Measurements from ENCODE around the gene KNL1. TPM values are rescaled to one million over a fixed set of nuclear protein-coding genes. Genes with fewer than 3 reads are reported as not detected.
"Not testable (repeated sequence)": the region's sequence is repeated elsewhere in the genome, so short reads cannot be mapped to it uniquely, and the experiment has no call there.

The KNL1 gene
- total RNA-seq, 1 donor from 2014 or later, result 7.5 TPM

DNA sequence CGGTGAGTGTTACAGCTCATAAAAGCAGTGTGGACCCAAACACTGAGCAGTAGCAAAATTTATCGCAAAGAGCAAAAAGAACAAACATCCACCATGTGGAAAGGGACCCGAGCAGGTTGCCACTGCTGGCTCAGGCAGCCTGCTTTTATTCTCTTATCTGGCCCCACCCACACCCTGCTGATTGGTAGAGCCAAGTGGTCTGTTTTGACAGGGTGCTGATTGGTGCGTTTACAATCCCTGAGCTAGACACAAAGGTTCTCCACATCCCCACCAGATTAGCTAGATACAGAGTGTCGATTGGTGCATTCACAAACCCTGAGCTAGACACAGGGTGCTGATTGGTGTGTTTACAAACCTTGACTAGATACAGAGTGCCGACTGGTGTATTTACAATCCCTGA, 82.2 kb downstream of the KNL1 start:
- not testable (repeated sequence) for DNase-seq

DNA sequence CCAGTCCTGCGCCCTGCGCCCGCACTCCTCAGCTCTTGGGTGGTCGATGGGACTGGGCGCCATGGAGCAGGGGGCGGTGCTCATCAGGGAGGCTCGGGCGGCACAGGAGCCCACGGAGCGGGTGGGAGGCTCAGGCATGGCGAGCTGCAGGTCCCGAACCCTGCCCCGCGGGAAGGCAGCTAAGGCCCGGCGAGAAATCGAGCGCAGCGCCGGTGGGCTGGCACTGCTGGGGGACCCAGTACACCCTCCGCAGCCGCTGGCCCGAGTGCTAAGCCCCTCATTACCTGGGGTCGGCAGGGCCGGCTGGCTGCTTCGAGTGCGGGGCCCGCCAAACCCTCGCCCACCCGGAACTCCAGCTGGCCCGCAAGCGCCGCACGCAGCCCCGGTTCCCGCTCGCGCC, 82.9 kb downstream of the KNL1 start:
- not testable (repeated sequence) for DNase-seq

DNA sequence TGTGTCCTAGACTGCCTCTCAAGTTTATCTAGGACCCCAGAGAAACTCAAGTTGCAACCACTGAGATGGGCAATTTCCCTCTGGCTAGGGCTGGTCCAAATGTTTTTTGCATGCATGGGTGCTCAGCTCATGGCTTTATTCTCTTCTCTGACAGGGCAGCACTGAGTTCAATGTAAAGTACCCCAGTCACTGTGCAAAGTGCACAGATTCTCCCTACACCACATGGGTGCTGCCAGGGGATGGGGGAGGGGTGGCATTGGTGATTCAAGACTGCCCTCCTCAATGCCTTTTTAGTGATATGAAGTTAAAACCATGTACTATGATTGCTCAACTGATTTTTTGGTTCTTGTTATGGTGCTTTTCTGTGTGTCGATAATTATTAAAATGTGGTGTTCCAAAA, 86.1 kb downstream of the KNL1 start:
- DNase-seq, result no peak

DNA sequence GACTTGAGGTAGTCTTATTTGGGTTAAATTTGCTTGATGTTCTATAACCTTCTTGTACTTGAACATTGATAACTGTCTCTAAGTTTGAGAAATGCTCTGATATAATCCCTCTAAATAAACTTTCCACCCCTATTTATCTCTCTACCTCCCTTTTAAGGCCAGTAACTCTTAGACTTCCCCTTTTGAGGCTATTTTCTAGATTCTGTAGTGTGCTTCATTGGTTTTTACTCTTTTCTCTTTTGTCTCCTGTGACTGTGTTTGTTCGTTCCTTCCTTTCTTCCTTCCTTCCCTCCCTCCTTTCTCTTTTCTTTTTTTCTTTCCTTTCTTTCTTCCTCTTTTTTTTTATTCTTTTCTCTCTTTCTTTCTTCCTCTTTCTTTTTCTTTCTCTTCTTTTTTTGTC, 86.9 kb downstream of the KNL1 start:
- DNase-seq, result not testable (repeated sequence)

DNA sequence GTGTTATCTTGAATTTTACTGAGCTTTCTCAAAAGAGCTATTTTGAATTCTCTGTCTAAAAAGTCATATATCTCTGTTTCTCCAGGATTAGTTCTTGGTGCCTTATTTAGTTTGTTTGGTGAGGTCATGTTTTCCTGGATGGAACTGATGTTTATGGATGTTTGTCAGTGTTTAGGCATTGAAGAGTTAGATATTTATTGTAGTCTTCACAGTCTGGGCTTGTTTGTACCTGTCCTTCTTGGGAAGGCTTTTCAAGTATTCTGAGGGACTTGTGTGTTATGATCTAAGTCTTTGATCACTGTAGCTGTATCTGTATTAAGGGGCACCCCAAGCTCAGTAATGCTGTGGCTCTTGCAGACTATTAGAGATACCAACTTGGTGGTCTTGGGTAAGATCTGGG, 90.3 kb downstream of the KNL1 start:
- DNase-seq, result no peak

DNA sequence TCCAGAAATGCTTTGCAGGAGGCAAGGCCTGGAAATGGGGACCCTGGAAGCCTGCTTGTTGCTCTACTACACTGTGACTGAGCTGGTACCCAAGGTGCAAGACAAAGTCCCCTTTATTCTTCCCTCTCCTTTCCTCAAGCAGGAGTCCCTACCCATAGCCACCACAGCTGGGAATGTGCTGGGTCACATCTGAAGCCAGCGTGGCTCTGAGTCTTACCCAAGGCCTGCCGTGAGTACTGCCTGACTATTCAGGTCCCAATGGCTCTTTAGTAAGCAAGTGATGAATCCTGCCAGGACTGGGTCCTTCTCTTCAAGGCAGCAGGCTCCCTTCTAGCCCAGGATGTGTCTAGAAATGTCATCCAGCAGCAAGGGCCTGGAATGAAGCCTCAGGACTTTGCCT, 91.3 kb downstream of the KNL1 start:
- DNase-seq, result no peak

- no peak for DNase-seq
Measured at GRCh38 chr15:40688932-40689799, 95.1 kb downstream of the KNL1 start.

DNA sequence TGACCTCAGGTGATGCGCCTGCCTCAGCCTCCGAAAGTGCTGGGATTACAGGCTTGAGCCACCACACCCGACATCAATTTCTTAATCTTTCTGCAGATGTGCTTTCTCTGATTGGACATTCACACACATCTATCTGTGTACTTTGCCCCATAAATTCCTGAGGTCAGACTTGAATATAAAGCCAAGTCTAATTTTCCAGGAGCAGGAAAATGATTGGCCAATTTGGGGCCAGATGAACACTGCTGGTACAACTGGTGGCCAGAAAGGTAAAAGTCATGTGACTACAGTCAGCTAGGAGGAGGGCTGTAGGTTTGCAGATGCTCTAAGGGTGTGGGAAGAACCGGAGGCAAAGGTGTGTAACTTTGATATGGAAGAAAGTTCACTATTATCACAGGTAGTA, 97.7 kb downstream of the KNL1 start:
- DNase-seq, result no peak

- no peak for DNase-seq
Measured at GRCh38 chr15:40693904-40694687, 100.0 kb downstream of the KNL1 start.

DNA sequence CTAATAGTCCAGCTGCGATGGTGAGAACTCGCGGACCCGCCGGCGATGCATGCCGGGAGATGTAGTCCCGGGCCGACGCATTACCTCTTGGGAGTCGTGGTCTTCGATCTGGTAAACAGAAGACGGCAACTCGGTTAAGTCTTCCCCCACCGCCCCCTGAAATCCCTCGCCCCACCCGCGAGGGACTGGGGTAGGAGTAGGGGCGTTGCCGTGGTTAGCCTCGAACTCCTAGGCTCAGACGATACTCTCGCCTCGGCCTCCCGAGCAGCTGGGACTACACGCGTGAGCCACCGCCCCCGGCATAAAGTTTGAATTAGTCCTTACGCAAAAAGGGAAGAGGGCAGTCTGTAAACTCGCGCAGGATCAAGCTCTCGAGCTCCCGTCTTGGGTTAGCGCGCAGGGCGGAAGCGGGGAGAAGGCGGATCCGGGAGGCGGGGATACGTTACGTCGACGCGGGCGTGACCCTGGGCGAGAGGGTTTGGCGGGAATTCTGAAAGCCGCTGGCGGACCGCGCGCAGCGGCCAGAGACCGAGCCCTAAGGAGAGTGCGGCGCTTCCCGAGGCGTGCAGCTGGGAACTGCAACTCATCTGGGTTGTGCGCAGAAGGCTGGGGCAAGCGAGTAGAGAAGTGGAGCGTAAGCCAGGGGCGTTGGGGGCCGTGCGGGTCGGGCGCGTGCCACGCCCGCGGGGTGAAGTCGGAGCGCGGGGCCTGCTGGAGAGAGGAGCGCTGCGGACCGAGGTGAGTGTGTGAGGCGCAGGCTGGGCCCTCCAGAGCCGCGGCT, 100.8 kb downstream of the KNL1 start, which contains the start of gene RAD51:
Gene RAD51 (plus strand): TSS at position 487 of the 781 bp plus-strand sequence. CDS start 3,585 bp downstream, outside the sequence.
- peak; percentile 97 for DNase-seq

DNA sequence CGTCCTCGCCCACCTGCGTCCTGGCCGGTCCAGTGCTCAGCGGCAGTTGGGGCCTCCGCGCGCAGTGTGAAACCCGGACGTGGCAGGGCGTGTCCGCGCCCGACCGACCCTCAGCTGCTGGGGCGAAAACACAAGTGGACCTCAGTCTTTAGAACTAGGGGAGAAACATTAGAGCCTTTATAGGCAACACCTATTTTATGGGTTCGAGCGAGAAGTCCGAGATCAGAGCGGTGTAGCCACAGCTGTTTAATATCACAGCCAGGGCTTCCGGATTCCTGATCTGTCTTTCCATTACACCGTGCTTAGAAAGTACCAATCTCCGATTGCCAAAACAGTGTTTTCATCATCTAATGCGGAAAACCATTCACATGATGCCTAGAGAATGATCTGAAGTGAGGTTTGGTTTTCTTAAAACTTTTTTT, 101.4 kb downstream of the KNL1 start:
- peak; percentile 42 for DNase-seq

- no peak for DNase-seq
Measured at GRCh38 chr15:40696228-40696627, 102.2 kb downstream of the KNL1 start.

DNA sequence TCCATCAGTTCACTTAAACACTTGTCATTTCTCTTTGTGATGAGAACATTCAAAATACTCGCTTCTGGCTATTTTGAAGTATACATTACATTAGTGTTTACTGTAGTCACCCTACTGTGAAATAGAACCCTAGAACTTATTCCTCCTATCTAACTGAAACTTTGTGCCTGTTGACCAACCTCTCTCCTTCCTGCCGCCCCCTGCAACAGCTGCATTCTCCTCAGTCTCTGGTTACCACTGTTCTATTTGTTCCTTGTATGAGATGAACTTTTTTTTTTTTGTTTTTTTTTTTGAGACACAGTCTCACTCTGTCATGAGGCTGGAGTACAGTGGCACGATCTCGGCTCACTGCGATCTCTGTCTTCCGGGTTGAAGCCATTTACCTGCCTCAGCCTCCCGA, 103.9 kb downstream of the KNL1 start:
- DNase-seq, result no peak

DNA sequence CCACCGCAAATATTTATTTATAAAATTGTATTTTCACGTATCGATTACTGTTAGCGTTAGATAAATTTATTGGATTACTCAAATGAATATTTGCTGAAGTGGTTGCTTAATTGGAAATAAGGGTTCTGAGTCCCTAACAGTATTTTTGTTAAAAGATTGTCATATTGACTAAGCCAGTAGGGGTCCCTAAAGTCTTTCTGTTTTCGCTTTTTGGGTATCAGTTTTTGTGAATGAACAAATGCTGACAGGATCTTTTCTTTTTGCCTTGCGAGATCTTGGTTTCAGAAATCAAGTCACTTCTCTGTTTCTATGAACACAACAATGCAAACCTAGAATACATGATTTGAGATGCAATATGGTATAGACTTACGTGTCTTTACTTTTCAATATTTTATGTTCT, 108.0 kb downstream of the KNL1 start:
- peak; percentile 62 for DNase-seq

DNA sequence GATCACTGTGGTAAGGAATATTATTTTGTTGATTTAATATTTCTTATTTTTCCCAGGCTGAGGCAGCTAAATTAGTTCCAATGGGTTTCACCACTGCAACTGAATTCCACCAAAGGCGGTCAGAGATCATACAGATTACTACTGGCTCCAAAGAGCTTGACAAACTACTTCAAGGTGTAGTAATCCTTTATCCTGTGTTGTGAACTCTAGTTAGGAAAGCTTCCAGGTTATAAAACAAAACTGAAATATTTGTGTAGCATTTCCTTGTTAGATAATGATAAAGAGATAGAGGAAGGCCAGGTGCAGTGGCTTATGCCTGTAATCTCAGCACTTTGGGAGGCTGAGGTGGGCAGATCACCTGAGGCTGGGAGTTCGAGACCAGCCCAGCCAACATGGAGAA, 112.1 kb downstream of the KNL1 start:
- DNase-seq, result no peak

Other genes starting within 250 kb of the KNL1 start
- gene PHGR1, start 243.2 kb upstream of the KNL1 start, total RNA-seq, result not detected in 2 replicates
- gene DISP2, start 236.0 kb upstream of the KNL1 start, total RNA-seq, result 0.09 and 0.17 TPM in 2 replicates
- 36.8 and 61.2 TPM in 2 replicates for gene KNSTRN, start 211.5 kb upstream of the KNL1 start, total RNA-seq
- 45.4 and 64.5 TPM in 2 replicates for gene IVD, start 188.5 kb upstream of the KNL1 start, total RNA-seq
- gene BAHD1, start 153.3 kb upstream of the KNL1 start, total RNA-seq, result 9.5 and 12.0 TPM in 2 replicates
- gene CHST14, start 123.3 kb upstream of the KNL1 start, total RNA-seq, result 11.7 and 19.7 TPM in 2 replicates
- 20.3 and 25.7 TPM in 2 replicates for gene CCDC32, start 29.2 kb upstream of the KNL1 start, total RNA-seq
- gene RPUSD2, start 24.9 kb upstream of the KNL1 start, total RNA-seq, result 14.0 and 14.8 TPM in 2 replicates
- gene RAD51, start 100.9 kb downstream of the KNL1 start, total RNA-seq, result 4.8 and 10.7 TPM in 2 replicates
- gene RMDN3, start 161.0 kb downstream of the KNL1 start, total RNA-seq, result 31.0 and 46.1 TPM in 2 replicates
- 29.5 and 30.6 TPM in 2 replicates for gene GCHFR, start 169.8 kb downstream of the KNL1 start, total RNA-seq
- gene C15orf62, start 175.7 kb downstream of the KNL1 start, total RNA-seq, result 1.0 and 2.1 TPM in 2 replicates
- gene ZFYVE19, start 212.8 kb downstream of the KNL1 start, total RNA-seq, result 32.3 and 47.5 TPM in 2 replicates
- gene DNAJC17, start 213.2 kb downstream of the KNL1 start, total RNA-seq, result 21.6 and 61.4 TPM in 2 replicates
- gene PPP1R14D, start 234.5 kb downstream of the KNL1 start, total RNA-seq, result not detected in 2 replicates
- 1.2 and 3.7 TPM in 2 replicates for gene SPINT1, start 249.8 kb downstream of the KNL1 start, total RNA-seq

All from dermis blood vessel endothelial cell (primary cell).